Gastroesophageal sphincter (tissue), 3 donors: ENCODE measurements around the gene STPG2.

ENCODE experiments used
- CTCF ChIP-seq, 4 experiments: fragments of 200-600 bp in 2 of 4; fragments of 450-650 bp in 2 of 4; sonication (generic) in 1 of 4; IDR thresholded peaks; one replicate each; pipeline ENCODE4 v1.5.1; 2017 to 2019; ENCODE audit warnings: antibody characterized with exemption in 4 of 4, mild to moderate bottlenecking in 2 of 4, moderate library complexity in 2 of 4
- EP300 ChIP-seq: sonication (generic); formaldehyde crosslinking; IDR thresholded peaks from one replicate; pipeline ENCODE4 v1.6.1; 2017; ENCODE audit warnings: antibody characterized with exemption, mild to moderate bottlenecking
- POLR2A ChIP-seq, 2 donors: fragments of 450-650 bp; IDR thresholded peaks; one replicate each; pipeline ENCODE4 v1.6.1; 2017; ENCODE audit warnings: antibody characterized with exemption in 2 of 2, mild to moderate bottlenecking in 2 of 2, moderate library complexity in 1 of 2
- POLR2AphosphoS5 ChIP-seq: sonication (generic); formaldehyde crosslinking; IDR thresholded peaks from one replicate; pipeline ENCODE4 v1.6.1; 2017; ENCODE audit warnings: antibody characterized with exemption

GRCh38 chr4:97639961-97640360 lies 503.3 kb downstream of the STPG2 start:
- TF ChIP-seq CTCF (IDR thresholded peaks at IDR 0.05) (no peak), POLR2A (IDR thresholded peaks at IDR 0.05) (no peak), POLR2AphosphoS5 (no peak), EP300 (no peak)
